A549 (cell line): ENCODE data around the gene CLCA2. TPM values are rescaled to one million over a fixed set of nuclear protein-coding genes. Genes with fewer than 3 reads are reported as not detected.

Experiments
- ATAC-seq, 2 experiments: fragments of 200-7000 bp in 1 of 2; fragments of >200 bp in 1 of 2; cut with Nextera tagmentation in 1 of 2; cut with Tn5 transposase in 1 of 2; 3 replicates each; pipeline versions ENCODE4 v1.8.0 to v1.9.1; 2018 to 2020; ENCODE audit warnings: mild to moderate bottlenecking in 1 of 2, moderate library complexity in 1 of 2
- CTCF ChIA-PET: fragments of 300-600 bp; sonication (Branson Sonifier 250); formaldehyde crosslinking; extraction: SDS; loops from one replicate; lab custom pipeline; 2021; ENCODE audit warnings: antibody characterized with exemption, inconsistent platforms; lab: Yijun Ruan, JAX
- POLR2A ChIA-PET: fragments of 350-600 bp; formaldehyde crosslinking; extraction: SDS; loops from one replicate; lab custom pipeline; 2021; ENCODE audit warnings: antibody characterized with exemption, inconsistent platforms; lab: Yijun Ruan, JAX
- DNase-seq, 2 experiments: peaks; one replicate each; pipeline versions ENCODE4 v3.0.0 to v3.0.0-alpha.2; 2011 to 2016; ENCODE audit warnings: low read depth in 1 of 2, low spot score in 1 of 2
- FAIRE-seq: peaks from 2 replicates; lab custom pipeline; 2011; peaks lifted over from hg19 to GRCh38; lab: Jason Lieb, UNC
- H3K27ac ChIP-seq, 2 experiments: fragments of >200 bp; sonication (Bioruptor Twin); formaldehyde crosslinking; 3 replicates each; pipeline ENCODE4 v1.5.1; 2016 to 2017
- H3K4me1 ChIP-seq: fragments of >200 bp; sonication (Bioruptor Twin); formaldehyde crosslinking; 3 replicates; pipeline ENCODE4 v1.6.1; 2016
- H3K4me2 ChIP-seq: fragments of >200 bp; sonication (Bioruptor Twin); formaldehyde crosslinking; 3 replicates; pipeline ENCODE4 v1.6.1; 2016
- H3K4me3 ChIP-seq: fragments of >200 bp; sonication (Bioruptor Twin); formaldehyde crosslinking; 3 replicates; pipeline ENCODE4 v1.5.1; 2016
- H3K9me3 ChIP-seq: fragments of >200 bp; sonication (Bioruptor Twin); formaldehyde crosslinking; 3 replicates; pipeline ENCODE4 v1.6.1; 2016
- CHD4 ChIP-seq: fragments of 200-600 bp; sonication (generic); IDR thresholded peaks from 2 replicates; pipeline ENCODE4 v1.6.1; 2016; ENCODE audit warnings: antibody characterized with exemption, mild to moderate bottlenecking, borderline replicate concordance
- CTCF ChIP-seq: fragments of >200 bp; sonication (Bioruptor Twin); formaldehyde crosslinking; IDR thresholded peaks from 3 replicates; pipeline ENCODE4 v1.5.1; 2016
- EP300 ChIP-seq, 2 experiments: fragments of >200 bp; sonication (Bioruptor Twin); formaldehyde crosslinking; IDR thresholded peaks; 2 replicates in 1 of 2; 3 replicates in 1 of 2; pipeline ENCODE4 v1.6.1; 2016 to 2017
- ESRRA ChIP-seq: fragments of 150-350 bp; IDR thresholded peaks from 2 replicates; pipeline ENCODE4 v1.6.1; 2014; ENCODE audit warnings: mild to moderate bottlenecking, low read length, borderline replicate concordance
- GATA3 ChIP-seq: IDR thresholded peaks from 2 replicates; pipeline ENCODE4 v1.6.1; 2012; ENCODE audit warnings: borderline replicate concordance
- HOXA7 ChIP-seq: fragments of 250-450 bp; sonication (Bioruptor Pico); IDR thresholded peaks from 2 replicates; pipeline ENCODE4 v1.5.0; 2020; ENCODE audit warnings: mild to moderate bottlenecking, moderate library complexity
- HOXB13 ChIP-seq: fragments of 250-450 bp; sonication (Bioruptor Pico); IDR thresholded peaks from 2 replicates; pipeline ENCODE4 v1.5.0; 2020; ENCODE audit warnings: low read depth, mild to moderate bottlenecking, moderate library complexity
- JUN ChIP-seq, 2 experiments: fragments of >200 bp; sonication (Bioruptor Twin); formaldehyde crosslinking; IDR thresholded peaks; 2 replicates in 1 of 2; 3 replicates in 1 of 2; pipeline ENCODE4 v1.6.1; 2016 to 2017
- PBX3 ChIP-seq: IDR thresholded peaks from 2 replicates; pipeline ENCODE4 v1.6.1; 2012
- POLR2AphosphoS2 ChIP-seq: conservative IDR thresholded peaks from 2 replicates; pipeline ENCODE4 v1.6.1; 2012; ENCODE audit warnings: low read length, improper control_type of control experiment, inconsistent platforms
- RAD21 ChIP-seq, 2 experiments: fragments of >200 bp in 1 of 2; sonication (Bioruptor Twin) in 1 of 2; formaldehyde crosslinking in 1 of 2; IDR thresholded peaks in 1 of 2; conservative IDR thresholded peaks in 1 of 2; 2 replicates in 1 of 2; 3 replicates in 1 of 2; pipeline ENCODE4 v1.6.1; 2012 to 2018; ENCODE audit warnings: inconsistent platforms in 1 of 2
- SREBF2 ChIP-seq: fragments of 450-650 bp; IDR thresholded peaks from 2 replicates; pipeline ENCODE4 v1.6.1; 2014; ENCODE audit warnings: mild to moderate bottlenecking, moderate library complexity
- ZC3H11A ChIP-seq: fragments of 450-650 bp; IDR thresholded peaks from 2 replicates; pipeline ENCODE4 v1.6.1; 2014; ENCODE audit warnings: antibody characterized with exemption, mild to moderate bottlenecking
- WGBS: methylation state at CpG from one replicate; pipeline ENCODE4 v1.1.6; 2017; ENCODE audit errors: missing lambda C conversion rate; 5-methylcytosine and 5-hydroxymethylcytosine counted together
- polyA plus RNA-seq, 4 experiments: library from polyadenylated mRNA; depleted of rRNA in 3 of 4; stranded (reverse); fragments of >200 nt; fragmentation: RNase III in 1 of 4; extraction: RNeasy Plus Mini Kit Qiagen cat#74134 plus additional on column Dnase treatment in 1 of 4; gene quantifications; 2 replicates in 3 of 4; 3 replicates in 1 of 4; pipeline ENCODE4 v1.2.3, GENCODE V29; 2011 to 2017

Gene CLCA2
- polyA plus RNA-seq, 2 of the 4 experiments (the other 2 are of a cell fraction) = 0.05 TPM; not detected in 1

- Histone ChIP-seq H3K4me2 (no peak overlapping the region), H3K27ac (no peak overlapping the region), H3K4me1 (no peaks in the 10 kb centered on the region), H3K9me3 (no peaks in the 10 kb centered on the region), H3K4me3 (no peak overlapping the region)
- ATAC-seq = no peak
- no peak for FAIRE-seq
- CTCF ChIA-PET = interaction anchor here (2.6 kb wide), 1 partner anchor 17 kb away, joined by 9 read pairs; no protein-coding TSS in a partner anchor
- TF ChIP-seq JUN (IDR thresholded peaks at IDR 0.05) (no peak), GATA3 (no peak), HOXB13 (CRISPR knock-in tag) (no peak)
- no peak for DNase-seq
- POLR2A ChIA-PET = no interaction called here
- 28% methylated on average over 2 of the region's 2 CpGs for WGBS
These were observed 67.4 kb downstream of the CLCA2 start for GRCh38 chr1:86491171-86491950.

DNA sequence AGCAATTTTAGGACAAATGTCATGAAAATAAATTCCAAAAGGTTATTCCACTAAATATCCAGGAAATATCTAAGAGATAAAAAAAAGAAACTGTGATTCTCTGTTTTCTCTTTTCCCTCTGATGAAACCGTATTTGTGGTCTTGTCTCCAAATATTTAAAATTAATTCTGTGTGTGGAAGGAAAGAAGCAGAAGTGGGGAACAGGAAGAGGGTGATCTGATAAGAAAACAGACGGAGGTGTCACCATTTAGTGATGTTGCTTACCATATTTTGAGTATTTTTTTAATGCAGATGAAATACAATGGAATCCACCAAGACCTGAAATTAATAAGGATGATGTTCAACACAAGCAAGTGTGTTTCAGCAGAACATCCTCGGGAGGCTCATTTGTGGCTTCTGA is 74.3 kb downstream of the CLCA2 start:
- CTCF ChIA-PET = no interaction called here
- no peak overlapping the region for H3K27ac ChIP-seq
- no peak overlapping the region for H3K4me2 ChIP-seq
- FAIRE-seq = no peak
- H3K4me1 ChIP-seq = no peaks in the 10 kb centered on the region
- no peak for DNase-seq
- H3K9me3 ChIP-seq = no peaks in the 10 kb centered on the region
- no peak overlapping the region for H3K4me3 ChIP-seq
- POLR2A ChIA-PET = no interaction called here
- WGBS = 28% methylated on average over 3 of the region's 3 CpGs
- TF ChIP-seq ESRRA (no peak), POLR2AphosphoS2 (no peak), EP300 (IDR thresholded peaks at IDR 0.05) (no peak), CHD4 (no peak), ZC3H11A (no peak), HOXA7 (no peak), CTCF (no peak)
- ATAC-seq = no peak

DNA sequence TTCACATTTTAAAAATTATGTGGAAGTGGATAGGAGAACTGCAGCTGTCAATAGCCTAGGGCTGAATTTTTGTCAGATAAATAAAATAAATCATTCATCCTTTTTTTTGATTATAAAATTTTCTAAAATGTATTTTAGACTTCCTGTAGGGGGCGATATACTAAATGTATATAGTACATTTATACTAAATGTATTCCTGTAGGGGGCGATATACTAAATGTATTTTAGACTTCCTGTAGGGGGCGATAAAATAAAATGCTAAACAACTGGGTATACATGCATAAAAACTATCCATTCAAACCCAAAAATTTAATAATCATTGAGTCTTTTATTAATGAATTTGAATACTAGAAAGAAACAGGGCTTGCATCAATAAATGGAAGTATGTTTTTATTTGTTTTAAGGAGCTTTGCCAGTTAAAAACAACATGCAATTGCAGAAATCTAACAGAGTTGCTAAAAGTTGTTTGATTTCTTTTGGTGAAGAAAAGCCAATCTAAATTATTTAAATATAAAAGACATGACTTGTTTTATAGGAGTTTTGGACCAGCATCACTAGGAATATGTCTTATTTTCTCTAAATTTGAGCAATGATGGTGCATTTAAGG is 76.1 kb downstream of the CLCA2 start:
- ATAC-seq = no peak
- no peak overlapping the region for H3K4me3 ChIP-seq
- peak in 1 of 2 experiments; percentile 15 for DNase-seq
- CTCF ChIA-PET = interaction anchor here (0.7 to 1.5 kb wide), 3 partner anchors 10 to 70 kb away, joined by 3 to 6 read pairs (median 4); no protein-coding TSS in a partner anchor
- TF ChIP-seq CTCF (peak; percentile 73), SREBF2 (no peak), RAD21 (conservative IDR thresholded peaks at IDR 0.05 in 1 of 2, IDR thresholded peaks at IDR 0.05 in 1 of 2) (peak in 1 of 2 experiments; percentile 18; a peak in 1 of 5 replicates)
- POLR2A ChIA-PET = no interaction called here
- no peak overlapping the region for H3K4me2 ChIP-seq
- H3K27ac ChIP-seq = no peak overlapping the region
- no peaks in the 10 kb centered on the region for H3K9me3 ChIP-seq
- no peak for FAIRE-seq
- H3K4me1 ChIP-seq = no peaks in the 10 kb centered on the region
- WGBS = 0% methylated on average over 3 of the region's 3 CpGs

- Histone ChIP-seq H3K9me3 (no peaks in the 10 kb centered on the region), H3K4me2 (no peak overlapping the region), H3K4me3 (no peak overlapping the region), H3K4me1 (no peaks in the 10 kb centered on the region), H3K27ac (no peak overlapping the region)
- ChIA-PET POLR2A (no interaction called here), CTCF (interaction anchor here (1.2 to 1.5 kb wide), 2 partner anchors 9 to 70 kb away, joined by 3 to 4 read pairs; no protein-coding TSS in a partner anchor)
- FAIRE-seq = no peak
- TF ChIP-seq PBX3 (no peak), GATA3 (no peak)
- no peak for DNase-seq
- WGBS = 98% methylated on average over 2 of the region's 2 CpGs
- ATAC-seq = no peak
These were observed 76.7 kb downstream of the CLCA2 start for GRCh38 chr1:86500714-86501113.
